ENCODE measurements around the gene TNFSF10. TPM values are rescaled to one million over a fixed set of nuclear protein-coding genes. Genes with fewer than 3 reads are reported as not detected.

TNFSF10 gene
- total RNA-seq, 2 experiments from 2014 or later: 5.1 to 6.8 TPM

GRCh38 chr3:172551874-172552273, 28.6 kb upstream of the TNFSF10 start:
- TF ChIP-seq CTCF (conservative IDR thresholded peaks at IDR 0.05; ENCODE audit: low read length) (no peak), EZH2phosphoT487 (IDR thresholded peaks at IDR 0.05; ENCODE audit: borderline replicate concordance, low read depth, low read length) (no peak)
- BruUV-seq (replicated peaks): no TSS peak
- Histone ChIP-seq H3K9me2 (ENCODE audit: insufficient read depth, low read length) (no peaks in the 10 kb centered on the region), H4K20me1 (ENCODE audit: insufficient read depth, low read length) (no peaks in the 10 kb centered on the region), H3K79me2 (ENCODE audit: insufficient read depth, low read depth, low read length) (no peaks in the 10 kb centered on the region), H3K4me3 (ENCODE audit: low read depth, low read length, poor library complexity, severe bottlenecking) (no peak overlapping the region), H2AFZ (ENCODE audit: low read length) (no peak overlapping the region), H3K27ac (ENCODE audit: low read depth, low read length, poor library complexity, severe bottlenecking) (no peak overlapping the region), H3K4me2 (ENCODE audit: low read length) (no peak overlapping the region), H3K36me3 (ENCODE audit: insufficient read depth, low read length) (no peaks in the 10 kb centered on the region), H3K4me1 (ENCODE audit: insufficient read depth, low read length, poor library complexity, severe bottlenecking) (no peaks in the 10 kb centered on the region), H3K9me3 (ENCODE audit: low read length) (no peaks in the 10 kb centered on the region)
- POLR2A ChIA-PET: interaction anchor here (0.6 kb wide), 1 partner anchor 52 kb away, joined by 5 read pairs; no protein-coding TSS in a partner anchor
- CTCF ChIA-PET (ENCODE audit: unreplicated experiment): no interaction called here
- no peak for DNase-seq (ENCODE audit: low spot score)
- intact Hi-C loops (cut with micrococcal nuclease; ENCODE audit: unreplicated experiment): no loop called here

- DNase-seq (ENCODE audit: low spot score): no peak
- Histone ChIP-seq H3K4me1 (ENCODE audit: insufficient read depth, low read length, poor library complexity, severe bottlenecking) (no peaks in the 10 kb centered on the region), H4K20me1 (ENCODE audit: insufficient read depth, low read length) (no peaks in the 10 kb centered on the region), H3K4me2 (ENCODE audit: low read length) (no peak overlapping the region), H3K9me3 (ENCODE audit: low read length) (no peaks in the 10 kb centered on the region), H3K36me3 (ENCODE audit: insufficient read depth, low read length) (no peaks in the 10 kb centered on the region), H3K4me3 (ENCODE audit: low read depth, low read length, poor library complexity, severe bottlenecking) (no peak overlapping the region), H3K9me2 (ENCODE audit: insufficient read depth, low read length) (no peaks in the 10 kb centered on the region), H3K79me2 (ENCODE audit: insufficient read depth, low read depth, low read length) (no peaks in the 10 kb centered on the region), H2AFZ (ENCODE audit: low read length) (no peak overlapping the region), H3K27ac (ENCODE audit: low read depth, low read length, poor library complexity, severe bottlenecking) (no peak overlapping the region)
- TF ChIP-seq EZH2phosphoT487 (IDR thresholded peaks at IDR 0.05; ENCODE audit: borderline replicate concordance, low read depth, low read length) (no peak), CTCF (conservative IDR thresholded peaks at IDR 0.05; ENCODE audit: low read length) (no peak)
- POLR2A ChIA-PET: interaction anchor here (0.5 kb wide), 1 partner anchor 329 kb away, joined by 4 read pairs; no protein-coding TSS in a partner anchor
- CTCF ChIA-PET (ENCODE audit: unreplicated experiment): interaction anchor here (0.6 kb wide), 1 partner anchor 25 kb away, joined by 3 read pairs; no protein-coding TSS in a partner anchor
- BruUV-seq (replicated peaks): no TSS peak
- intact Hi-C loops (cut with micrococcal nuclease; ENCODE audit: unreplicated experiment): no loop called here
Measured at GRCh38 chr3:172550347-172550943, 27.2 kb upstream of the TNFSF10 start.

- no peak for TF ChIP-seq CTCF (conservative IDR thresholded peaks at IDR 0.05; ENCODE audit: low read length)
- TF ChIP-seq EZH2phosphoT487 (IDR thresholded peaks at IDR 0.05; ENCODE audit: borderline replicate concordance, low read depth, low read length): no peak
- H2AFZ ChIP-seq (ENCODE audit: low read length): no peak overlapping the region
- no peaks in the 10 kb centered on the region for H3K79me2 ChIP-seq (ENCODE audit: insufficient read depth, low read depth, low read length)
- POLR2A ChIA-PET: no interaction called here
- no peak overlapping the region for H3K27ac ChIP-seq (ENCODE audit: low read depth, low read length, poor library complexity, severe bottlenecking)
- no TSS peak for BruUV-seq (replicated peaks)
- H3K9me2 ChIP-seq (ENCODE audit: insufficient read depth, low read length): no peaks in the 10 kb centered on the region
- no peak overlapping the region for H3K4me3 ChIP-seq (ENCODE audit: low read depth, low read length, poor library complexity, severe bottlenecking)
- no peaks in the 10 kb centered on the region for H3K9me3 ChIP-seq (ENCODE audit: low read length)
- no peaks in the 10 kb centered on the region for H4K20me1 ChIP-seq (ENCODE audit: insufficient read depth, low read length)
- CTCF ChIA-PET (ENCODE audit: unreplicated experiment): no interaction called here
- no peak for DNase-seq (ENCODE audit: low spot score)
- no peaks in the 10 kb centered on the region for H3K4me1 ChIP-seq (ENCODE audit: insufficient read depth, low read length, poor library complexity, severe bottlenecking)
- H3K4me2 ChIP-seq (ENCODE audit: low read length): no peak overlapping the region
- no peaks in the 10 kb centered on the region for H3K36me3 ChIP-seq (ENCODE audit: insufficient read depth, low read length)
- intact Hi-C loops (cut with micrococcal nuclease; ENCODE audit: unreplicated experiment): no loop called here
Measured at GRCh38 chr3:172549144-172549543, 25.9 kb upstream of the TNFSF10 start.

Data from OCI-LY7 (cell line).